ENCODE data around the gene KCNA3.

- no peak for TF ChIP-seq POLR2A (IDR thresholded peaks at IDR 0.05; ENCODE audit: low read depth, low read length)
- no peak for TF ChIP-seq POLR2AphosphoS5 (IDR thresholded peaks at IDR 0.05; ENCODE audit: low read depth, low read length)
- TF ChIP-seq TAF1 (IDR thresholded peaks at IDR 0.05; ENCODE audit: borderline replicate concordance, low read depth, low read length), result no peak
Measured at GRCh38 chr1:110686188-110686587, 11.4 kb upstream of the KCNA3 start.

All from GM12892 (cell line).